ENCODE results near the gene SDR39U1. TPM values are rescaled to one million over a fixed set of nuclear protein-coding genes. Genes with fewer than 3 reads are reported as not detected.

Gene SDR39U1
- total RNA-seq, 1 donor from 2014 or later: 12.0 TPM

GRCh38 chr14:24437020-24437735 lies 5.4 kb downstream of the SDR39U1 start:
- no peaks in the 10 kb centered on the region for H3K9me3 ChIP-seq (ENCODE audit: control insufficient read depth in 3 of 3, low read length in 3 of 3)
- peaks cover 42 to 59% (median 49%) of the 10 kb centered on the region in 3 donors for H3K4me1 ChIP-seq (ENCODE audit: control insufficient read depth in 3 of 3, insufficient read depth in 3 of 3, low read length in 3 of 3)
- peak overlapping the region; percentile 54 for H3K27ac ChIP-seq (ENCODE audit: low read depth, low read length)
- no peaks in the 10 kb centered on the region for H3K27me3 ChIP-seq (ENCODE audit: control insufficient read depth in 3 of 3, insufficient read depth in 3 of 3, low read length in 3 of 3)
- no peak overlapping the region for H3K4me3 ChIP-seq (ENCODE audit: low read length in 3 of 3)
- peak overlapping the region in 2 of 3 donors; percentile 17 to 47 for H3K9ac ChIP-seq (ENCODE audit: low read depth in 1 of 3, low read length in 3 of 3)
- peaks cover 64 to 75% (median 72%) of the 10 kb centered on the region in 3 donors for H3K36me3 ChIP-seq (ENCODE audit: control insufficient read depth in 3 of 3, insufficient read depth in 3 of 3, low read length in 3 of 3)

DNA sequence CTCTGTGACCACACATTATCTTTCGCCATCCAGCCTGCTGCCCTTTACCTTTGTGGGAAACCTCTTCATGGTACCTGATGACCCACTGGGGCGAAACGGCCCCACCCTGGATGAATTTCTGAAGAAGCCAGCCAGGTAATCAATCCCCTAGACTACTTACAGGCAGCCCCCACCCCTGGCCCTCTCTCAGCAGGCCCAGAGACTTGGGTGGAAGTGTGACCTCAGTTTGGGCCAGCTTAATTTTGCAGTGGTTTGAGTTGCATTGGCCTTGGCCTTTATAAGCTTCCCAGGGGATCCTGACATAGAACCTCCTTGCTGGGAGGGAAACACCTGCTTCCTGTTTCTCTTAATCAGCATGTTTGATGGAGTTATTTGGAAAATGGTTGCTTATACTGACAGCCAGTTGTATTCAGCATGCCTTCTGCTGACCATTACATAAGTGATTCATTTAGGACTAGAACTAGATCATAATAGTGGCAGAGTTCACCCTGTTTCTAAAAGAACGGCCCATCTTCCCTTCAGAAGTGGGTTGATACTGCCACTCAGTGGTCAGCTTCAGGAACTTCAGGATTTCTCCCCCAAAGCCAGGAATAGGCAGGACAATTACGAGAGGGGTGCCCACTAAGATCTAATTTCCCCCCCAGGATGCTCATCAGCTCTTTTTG lies 6.1 kb downstream of the SDR39U1 start:
- Histone ChIP-seq H3K9ac (ENCODE audit: low read depth in 1 of 3, low read length in 3 of 3) (peak overlapping the region in 2 of 3 donors; percentile 17 to 47), H3K9me3 (ENCODE audit: control insufficient read depth in 3 of 3, low read length in 3 of 3) (no peaks in the 10 kb centered on the region), H3K4me1 (ENCODE audit: control insufficient read depth in 3 of 3, insufficient read depth in 3 of 3, low read length in 3 of 3) (peaks cover 44 to 59% (median 50%) of the 10 kb centered on the region in 3 donors), H3K27ac (ENCODE audit: low read depth, low read length) (peak overlapping the region; percentile 64), H3K27me3 (ENCODE audit: control insufficient read depth in 3 of 3, insufficient read depth in 3 of 3, low read length in 3 of 3) (no peaks in the 10 kb centered on the region), H3K4me3 (ENCODE audit: low read length in 3 of 3) (no peak overlapping the region), H3K36me3 (ENCODE audit: control insufficient read depth in 3 of 3, insufficient read depth in 3 of 3, low read length in 3 of 3) (peaks cover 66 to 82% (median 78%) of the 10 kb centered on the region in 3 donors)

- peaks cover 64 to 83% (median 82%) of the 10 kb centered on the region in 3 donors for H3K36me3 ChIP-seq (ENCODE audit: control insufficient read depth in 3 of 3, insufficient read depth in 3 of 3, low read length in 3 of 3)
- H3K4me3 ChIP-seq (ENCODE audit: low read length in 3 of 3): no peak overlapping the region
- no peaks in the 10 kb centered on the region for H3K9me3 ChIP-seq (ENCODE audit: control insufficient read depth in 3 of 3, low read length in 3 of 3)
- H3K27ac ChIP-seq (ENCODE audit: low read depth, low read length): peak overlapping the region; percentile 64
- H3K9ac ChIP-seq (ENCODE audit: low read depth in 1 of 3, low read length in 3 of 3): peak overlapping the region in 1 of 3 donors; percentile 47
- H3K4me1 ChIP-seq (ENCODE audit: control insufficient read depth in 3 of 3, insufficient read depth in 3 of 3, low read length in 3 of 3): peaks cover 44 to 59% (median 52%) of the 10 kb centered on the region in 3 donors
- H3K27me3 ChIP-seq (ENCODE audit: control insufficient read depth in 3 of 3, insufficient read depth in 3 of 3, low read length in 3 of 3): no peaks in the 10 kb centered on the region
These were observed 6.6 kb downstream of the SDR39U1 start for GRCh38 chr14:24435998-24436354.

- Histone ChIP-seq H3K9me3 (ENCODE audit: control insufficient read depth in 3 of 3, low read length in 3 of 3) (no peaks in the 10 kb centered on the region), H3K9ac (ENCODE audit: low read depth in 1 of 3, low read length in 3 of 3) (peak overlapping the region in 1 of 3 donors; percentile 34), H3K4me3 (ENCODE audit: low read length in 3 of 3) (no peak overlapping the region), H3K27ac (ENCODE audit: low read depth, low read length) (no peak overlapping the region), H3K36me3 (ENCODE audit: control insufficient read depth in 3 of 3, insufficient read depth in 3 of 3, low read length in 3 of 3) (peaks cover 61 to 78% (median 76%) of the 10 kb centered on the region in 3 donors), H3K4me1 (ENCODE audit: control insufficient read depth in 3 of 3, insufficient read depth in 3 of 3, low read length in 3 of 3) (peaks cover 42 to 59% (median 53%) of the 10 kb centered on the region in 3 donors), H3K27me3 (ENCODE audit: control insufficient read depth in 3 of 3, insufficient read depth in 3 of 3, low read length in 3 of 3) (no peaks in the 10 kb centered on the region)
These were observed 7.3 kb downstream of the SDR39U1 start for GRCh38 chr14:24435192-24435810.

- H3K9me3 ChIP-seq (ENCODE audit: control insufficient read depth in 3 of 3, low read length in 3 of 3): no peaks in the 10 kb centered on the region
These were observed 7.9 kb downstream of the SDR39U1 start for GRCh38 chr14:24434676-24435075.

DNA sequence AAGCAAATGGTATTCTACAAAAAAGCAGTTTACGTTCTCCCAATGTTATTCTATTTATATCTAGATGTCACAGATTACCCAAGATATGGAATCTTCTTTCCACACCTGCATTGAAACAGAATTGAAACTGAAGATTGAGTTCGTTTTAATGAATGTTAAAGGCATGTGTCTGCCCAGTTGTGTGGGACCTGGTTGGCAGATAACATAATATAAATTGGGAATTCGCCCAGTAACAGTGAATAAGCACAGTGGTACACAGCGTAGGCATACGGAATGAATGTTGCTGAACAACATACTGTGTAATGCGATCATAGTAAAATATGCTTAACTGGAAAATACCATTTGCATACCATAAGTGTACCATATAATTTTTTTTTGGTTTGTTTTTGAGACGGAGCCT lies 8.5 kb downstream of the SDR39U1 start:
- Histone ChIP-seq H3K4me3 (ENCODE audit: low read length in 3 of 3) (no peak overlapping the region), H3K9ac (ENCODE audit: low read depth in 1 of 3, low read length in 3 of 3) (no peak overlapping the region), H3K27ac (ENCODE audit: low read depth, low read length) (no peak overlapping the region), H3K9me3 (ENCODE audit: control insufficient read depth in 3 of 3, low read length in 3 of 3) (no peaks in the 10 kb centered on the region), H3K36me3 (ENCODE audit: control insufficient read depth in 3 of 3, insufficient read depth in 3 of 3, low read length in 3 of 3) (peaks cover 49 to 66% (median 64%) of the 10 kb centered on the region in 3 donors), H3K4me1 (ENCODE audit: control insufficient read depth in 3 of 3, insufficient read depth in 3 of 3, low read length in 3 of 3) (peaks cover 46 to 54% (median 50%) of the 10 kb centered on the region in 3 donors), H3K27me3 (ENCODE audit: control insufficient read depth in 3 of 3, insufficient read depth in 3 of 3, low read length in 3 of 3) (no peaks in the 10 kb centered on the region)

More at GRCh38 chr14:24434676-24435075, 7.9 kb downstream of the SDR39U1 start:
- Histone ChIP-seq H3K27ac (ENCODE audit: low read depth, low read length) (no peak overlapping the region), H3K27me3 (ENCODE audit: control insufficient read depth in 3 of 3, insufficient read depth in 3 of 3, low read length in 3 of 3) (no peaks in the 10 kb centered on the region), H3K4me1 (ENCODE audit: control insufficient read depth in 3 of 3, insufficient read depth in 3 of 3, low read length in 3 of 3) (peaks cover 42 to 54% (median 47%) of the 10 kb centered on the region in 3 donors), H3K36me3 (ENCODE audit: control insufficient read depth in 3 of 3, insufficient read depth in 3 of 3, low read length in 3 of 3) (peaks cover 54 to 72% (median 69%) of the 10 kb centered on the region in 3 donors), H3K4me3 (ENCODE audit: low read length in 3 of 3) (no peak overlapping the region), H3K9ac (ENCODE audit: low read depth in 1 of 3, low read length in 3 of 3) (no peak overlapping the region)

GRCh38 chr14:24432259-24433131 lies 10.1 kb downstream of the SDR39U1 start:
- Histone ChIP-seq H3K9ac (ENCODE audit: low read depth in 1 of 3, low read length in 3 of 3) (peak overlapping the region in 2 of 3 donors; percentile 2 to 50), H3K4me1 (ENCODE audit: control insufficient read depth in 3 of 3, insufficient read depth in 3 of 3, low read length in 3 of 3) (peaks cover 45 to 50% (median 47%) of the 10 kb centered on the region in 3 donors), H3K36me3 (ENCODE audit: control insufficient read depth in 3 of 3, insufficient read depth in 3 of 3, low read length in 3 of 3) (peaks cover 34 to 51% (median 50%) of the 10 kb centered on the region in 3 donors), H3K4me3 (ENCODE audit: low read length in 3 of 3) (peak overlapping the region in 1 of 3 donors; percentile 79), H3K9me3 (ENCODE audit: control insufficient read depth in 3 of 3, low read length in 3 of 3) (no peaks in the 10 kb centered on the region), H3K27me3 (ENCODE audit: control insufficient read depth in 3 of 3, insufficient read depth in 3 of 3, low read length in 3 of 3) (no peaks in the 10 kb centered on the region), H3K27ac (ENCODE audit: low read depth, low read length) (no peak overlapping the region)

DNA sequence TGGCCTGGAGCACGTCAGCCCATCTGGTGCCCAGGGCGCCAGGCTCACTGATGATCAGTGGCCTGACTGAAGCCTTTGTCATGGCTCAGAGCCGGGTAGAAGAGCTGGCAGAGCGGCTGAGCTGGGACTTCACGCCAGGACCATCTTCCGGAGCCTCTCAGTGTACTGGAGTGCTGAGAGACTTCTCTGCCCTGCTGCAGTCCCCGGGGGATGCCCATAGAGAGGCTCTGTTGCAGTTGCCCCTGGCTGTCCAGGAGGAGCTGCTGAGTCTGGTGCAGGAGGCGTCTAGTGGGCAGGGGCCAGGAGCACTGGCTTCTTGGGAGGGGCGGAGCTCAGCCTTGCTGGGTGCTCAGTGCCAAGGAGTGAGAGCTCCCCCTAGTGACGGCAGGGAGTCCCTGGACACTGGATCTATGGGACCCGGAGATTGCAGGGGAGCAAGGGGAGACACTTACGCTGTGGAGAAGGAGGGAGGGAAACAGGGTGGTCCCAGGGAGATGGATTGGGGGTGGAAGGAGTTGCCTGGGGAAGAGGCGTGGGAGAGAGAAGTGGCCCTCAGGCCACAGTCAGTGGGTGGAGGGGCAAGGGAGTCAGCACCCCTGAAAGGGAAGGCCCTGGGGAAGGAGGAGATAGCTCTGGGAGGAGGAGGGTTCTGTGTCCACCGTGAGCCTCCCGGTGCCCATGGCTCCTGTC lies 10.9 kb downstream of the SDR39U1 start:
- peaks cover 38 to 43% (median 39%) of the 10 kb centered on the region in 3 donors for H3K4me1 ChIP-seq (ENCODE audit: control insufficient read depth in 3 of 3, insufficient read depth in 3 of 3, low read length in 3 of 3)
- peak overlapping the region; percentile 79 to 95 (median 91) for H3K4me3 ChIP-seq (ENCODE audit: low read length in 3 of 3)
- H3K27me3 ChIP-seq (ENCODE audit: control insufficient read depth in 3 of 3, insufficient read depth in 3 of 3, low read length in 3 of 3): no peaks in the 10 kb centered on the region
- H3K27ac ChIP-seq (ENCODE audit: low read depth, low read length): peak overlapping the region; percentile 95
- H3K9ac ChIP-seq (ENCODE audit: low read depth in 1 of 3, low read length in 3 of 3): peak overlapping the region; percentile 16 to 90 (median 33)
- no peaks in the 10 kb centered on the region for H3K9me3 ChIP-seq (ENCODE audit: control insufficient read depth in 3 of 3, low read length in 3 of 3)
- H3K36me3 ChIP-seq (ENCODE audit: control insufficient read depth in 3 of 3, insufficient read depth in 3 of 3, low read length in 3 of 3): peaks cover 27 to 46% (median 42%) of the 10 kb centered on the region in 3 donors
